ENCODE data around the gene LRRC4B.

LRRC4B gene

DNA sequence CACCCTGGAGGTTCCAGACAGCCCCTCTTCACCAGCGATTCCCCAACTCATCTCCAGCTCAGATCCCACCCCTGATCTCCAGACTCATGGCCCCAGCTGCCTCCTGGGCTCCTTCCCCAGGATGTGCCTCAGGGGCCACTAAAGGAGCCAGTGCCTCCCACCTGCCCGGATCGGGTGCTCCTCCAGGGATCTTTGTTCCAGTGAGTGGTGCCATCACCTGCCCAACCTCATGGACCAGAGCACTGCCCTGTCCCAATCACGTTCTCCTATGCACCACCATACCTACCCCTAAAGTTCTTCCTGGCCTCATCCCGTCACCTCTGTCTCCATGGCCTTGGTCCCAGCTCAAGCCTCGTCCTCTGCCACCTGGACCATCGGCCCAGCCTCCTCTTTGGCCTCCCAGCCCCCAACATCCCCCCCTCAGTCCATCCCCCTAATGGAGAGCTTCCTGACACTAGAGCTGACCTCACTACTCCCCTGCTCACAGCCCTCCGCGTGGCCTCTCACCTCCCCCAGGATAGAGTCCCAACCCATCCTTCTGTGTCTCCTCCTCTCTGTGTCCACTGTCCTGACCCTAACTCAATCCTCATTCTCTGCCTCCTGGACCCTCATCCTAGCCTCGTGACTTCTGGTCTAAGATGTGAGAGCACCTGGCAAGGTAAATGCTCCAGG is 82.8 kb downstream of the LRRC4B start:
- no peak for DNase-seq (ENCODE audit: low read depth in 1 of 2, low spot score in 1 of 2)
- no peak for TF ChIP-seq JUND (IDR thresholded peaks at IDR 0.05; ENCODE audit: low read depth)
- in situ Hi-C loops (cut with HindIII; ENCODE audit: low pct_unique_long_range_greater_than_20kb, low sequenced_read_pairs), result no loop called here

DNA sequence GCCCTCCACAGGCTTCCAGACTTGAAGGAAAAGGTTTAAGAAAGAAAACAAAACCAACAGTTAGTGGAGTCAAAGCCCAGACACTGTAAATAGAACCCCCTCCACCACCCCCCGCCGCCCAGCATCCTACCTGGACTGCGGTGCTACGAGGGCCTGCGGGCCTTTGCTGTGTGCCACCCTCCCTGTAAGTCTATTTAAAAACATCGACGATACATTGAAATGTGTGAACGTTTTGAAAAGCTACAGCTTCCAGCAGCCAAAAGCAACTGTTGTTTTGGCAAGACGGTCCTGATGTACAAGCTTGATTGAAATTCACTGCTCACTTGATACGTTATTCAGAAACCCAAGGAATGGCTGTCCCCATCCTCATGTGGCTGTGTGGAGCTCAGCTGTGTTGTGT is 85.3 kb downstream of the LRRC4B start:
- no peak for DNase-seq (ENCODE audit: low read depth in 1 of 2, low spot score in 1 of 2)
- TF ChIP-seq JUND (IDR thresholded peaks at IDR 0.05; ENCODE audit: low read depth), result no peak
- in situ Hi-C loops (cut with HindIII; ENCODE audit: low pct_unique_long_range_greater_than_20kb, low sequenced_read_pairs), result no loop called here

DNA sequence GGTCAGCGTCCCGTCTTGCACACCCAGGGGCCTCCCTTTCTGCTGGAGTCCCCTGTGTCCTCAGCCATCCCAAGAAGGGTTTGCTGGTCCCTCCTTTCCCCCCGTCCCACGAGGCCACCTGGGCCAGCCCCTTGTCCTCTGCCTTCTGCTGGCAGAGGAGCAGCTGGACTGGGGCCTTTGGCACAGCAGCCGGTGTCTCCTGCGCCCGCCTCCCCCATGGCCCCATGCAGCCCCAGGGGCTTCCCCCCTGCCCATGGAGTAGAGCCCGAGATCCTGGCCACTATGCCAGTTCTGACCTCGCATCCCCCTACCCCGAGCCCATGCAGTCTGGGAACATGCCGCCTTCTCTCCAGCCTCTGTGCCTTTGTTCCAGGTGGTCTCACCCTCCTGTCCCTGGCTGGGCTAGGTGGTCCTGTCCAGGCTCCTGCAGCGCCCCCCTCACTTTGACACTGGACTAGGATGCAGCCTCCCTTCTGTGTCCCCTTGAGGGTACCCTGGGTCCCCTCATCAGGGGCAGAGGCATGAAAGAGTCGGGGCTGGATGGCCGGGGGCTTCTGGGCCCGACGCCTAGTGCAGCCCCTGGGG is 85.9 kb downstream of the LRRC4B start:
- no peak for DNase-seq (ENCODE audit: low read depth in 1 of 2, low spot score in 1 of 2)
- in situ Hi-C loops (cut with HindIII; ENCODE audit: low pct_unique_long_range_greater_than_20kb, low sequenced_read_pairs), result no loop called here
- no peak for TF ChIP-seq JUND (IDR thresholded peaks at IDR 0.05; ENCODE audit: low read depth)

DNA sequence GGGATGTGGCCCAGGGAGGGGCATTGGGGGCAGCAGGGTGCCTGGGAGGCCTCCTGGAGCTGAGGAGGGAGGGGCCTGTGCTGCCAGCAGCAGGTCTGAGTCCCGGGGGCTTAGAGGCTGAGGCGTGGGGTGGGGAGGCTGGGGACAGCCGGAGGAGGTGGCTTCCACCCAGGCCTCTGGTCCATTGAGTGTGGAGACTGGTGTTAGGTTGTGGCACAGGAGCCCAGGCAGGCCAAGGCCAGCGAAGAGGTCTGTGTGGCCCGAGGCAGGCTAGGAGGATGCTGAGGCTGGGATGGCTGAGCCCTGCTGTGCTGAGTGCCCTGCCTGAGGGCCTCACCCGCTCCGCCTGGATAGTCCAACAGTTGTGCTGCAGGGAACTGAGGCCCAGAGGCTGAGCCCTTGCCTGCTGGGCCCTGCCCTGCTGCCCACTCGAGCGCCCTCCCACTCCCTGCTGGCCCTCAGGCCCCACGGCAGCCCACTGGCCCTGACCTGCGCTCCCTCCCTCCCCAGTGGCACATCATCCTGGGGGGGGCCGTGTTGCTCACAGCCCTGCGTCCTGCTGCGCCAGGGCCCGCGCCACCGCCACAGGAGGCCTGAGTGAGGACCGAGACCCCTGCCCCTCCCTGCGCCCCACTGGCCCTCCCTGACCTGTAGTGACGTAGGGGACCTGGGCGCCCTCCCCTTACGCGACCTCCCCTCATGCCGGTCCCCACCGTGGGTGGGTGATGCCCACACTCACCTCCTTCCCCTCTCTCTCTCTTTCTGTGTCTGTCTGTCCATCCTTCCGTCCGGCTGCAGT is 86.7 kb downstream of the LRRC4B start:
- no peak for DNase-seq (ENCODE audit: low read depth in 1 of 2, low spot score in 1 of 2)
- in situ Hi-C loops (cut with HindIII; ENCODE audit: low pct_unique_long_range_greater_than_20kb, low sequenced_read_pairs), result no loop called here
- no peak for TF ChIP-seq JUND (IDR thresholded peaks at IDR 0.05; ENCODE audit: low read depth)

DNA sequence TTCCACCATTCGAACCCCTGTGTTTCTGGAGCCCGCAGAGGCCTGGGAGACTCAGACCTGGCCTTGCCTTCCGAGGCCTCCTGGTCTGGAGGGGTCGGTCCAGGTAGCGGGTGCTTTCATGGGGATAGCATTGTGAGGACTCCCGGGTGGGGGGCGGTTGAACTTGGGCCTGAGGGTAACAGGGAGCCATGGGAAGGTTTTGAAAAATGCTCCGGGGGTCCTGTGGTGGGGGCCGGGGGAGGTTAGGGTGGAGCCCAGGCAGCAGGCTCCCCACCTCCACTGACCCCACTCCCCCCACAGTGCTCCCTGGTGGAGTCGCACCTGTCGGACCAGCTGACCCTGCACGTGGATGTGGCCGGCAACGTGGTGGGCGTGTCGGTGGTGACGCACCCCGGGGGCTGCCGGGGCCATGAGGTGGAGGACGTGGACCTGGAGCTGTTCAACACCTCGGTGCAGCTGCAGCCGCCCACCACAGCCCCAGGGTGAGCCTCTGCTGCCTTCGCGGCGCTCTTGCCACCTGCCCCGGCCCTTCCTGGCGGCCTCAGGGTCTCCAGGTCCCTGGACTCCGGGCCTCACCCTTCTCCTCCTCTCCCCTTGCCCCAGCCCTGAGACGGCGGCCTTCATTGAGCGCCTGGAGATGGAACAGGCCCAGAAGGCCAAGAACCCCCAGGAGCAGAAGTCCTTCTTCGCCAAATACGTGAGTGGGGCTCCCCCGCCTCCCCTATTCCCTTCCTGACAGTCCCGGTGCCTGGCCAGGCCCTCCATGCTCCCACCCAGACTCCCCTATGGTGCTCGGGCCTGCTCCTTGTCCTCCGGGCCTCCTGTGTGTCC is 87.7 kb downstream of the LRRC4B start:
- TF ChIP-seq JUND (IDR thresholded peaks at IDR 0.05; ENCODE audit: low read depth), result no peak
- no peak for DNase-seq (ENCODE audit: low read depth in 1 of 2, low spot score in 1 of 2)
- in situ Hi-C loops (cut with HindIII; ENCODE audit: low pct_unique_long_range_greater_than_20kb, low sequenced_read_pairs), result no loop called here

DNA sequence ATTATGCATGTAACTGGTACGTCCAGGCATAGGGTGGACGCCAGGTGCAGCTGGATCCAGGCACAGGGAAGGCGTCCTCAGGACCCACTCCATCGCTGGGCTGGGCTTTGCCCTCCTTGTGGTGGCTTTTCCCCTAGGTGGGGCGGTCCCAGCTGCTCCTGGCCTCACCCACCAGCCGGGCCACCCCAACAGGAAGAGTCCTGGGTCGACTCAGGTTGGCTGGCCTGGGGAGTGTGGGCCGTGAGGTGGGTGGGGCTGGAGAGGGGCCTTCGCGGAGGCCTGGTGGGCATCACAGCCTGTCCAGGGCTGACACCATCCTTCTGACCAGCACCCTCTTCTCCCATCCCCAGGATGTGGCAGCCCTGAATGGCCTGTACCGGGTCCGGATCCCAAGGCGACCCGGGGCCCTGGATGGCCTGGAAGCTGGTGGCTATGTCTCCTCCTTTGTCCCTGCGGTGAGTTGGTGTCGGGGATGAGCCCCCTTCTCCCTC is 88.4 kb downstream of the LRRC4B start:
- DNase-seq (ENCODE audit: low read depth in 1 of 2, low spot score in 1 of 2), result no peak
- no peak for TF ChIP-seq JUND (IDR thresholded peaks at IDR 0.05; ENCODE audit: low read depth)
- in situ Hi-C loops (cut with HindIII; ENCODE audit: low pct_unique_long_range_greater_than_20kb, low sequenced_read_pairs), result no loop called here

DNA sequence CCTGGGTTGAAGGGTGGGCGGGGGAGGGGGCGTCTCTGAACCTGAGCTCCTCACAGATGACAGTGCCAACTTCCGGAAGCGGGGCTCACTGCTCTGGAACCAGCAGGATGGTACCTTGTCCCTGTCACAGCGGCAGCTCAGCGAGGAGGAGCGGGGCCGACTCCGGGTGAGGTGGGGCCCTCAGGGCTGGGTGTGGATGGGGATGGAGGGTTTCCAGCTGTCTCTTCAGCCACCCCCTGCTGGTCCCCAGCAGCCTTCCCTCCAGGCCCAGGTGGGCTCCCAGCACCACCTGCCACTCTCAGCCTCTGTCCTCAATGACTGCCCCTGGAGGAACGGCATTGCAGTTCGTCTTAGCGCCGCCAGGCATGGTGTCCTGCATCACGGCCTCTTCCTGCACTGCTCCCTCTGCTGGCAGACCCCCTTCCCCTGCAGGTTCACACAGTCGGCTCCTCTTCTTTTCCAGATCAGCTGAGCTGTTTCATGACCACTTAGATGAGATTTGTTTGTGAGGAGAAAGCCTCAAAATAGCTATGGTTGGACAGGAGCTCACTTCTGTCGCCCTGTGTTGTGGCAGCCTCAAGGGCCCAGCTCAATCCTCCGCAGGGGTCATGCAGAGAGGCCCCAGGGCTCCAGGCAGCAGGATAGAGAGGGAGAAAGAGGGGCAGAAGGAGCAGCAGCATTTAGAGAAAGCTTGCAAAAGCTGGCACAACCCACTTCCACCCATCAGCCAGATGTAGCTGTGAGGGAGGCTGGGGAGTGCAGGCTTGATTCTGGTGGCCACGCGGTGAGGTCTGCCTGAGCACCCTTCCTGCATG is 89.1 kb downstream of the LRRC4B start:
- TF ChIP-seq JUND (IDR thresholded peaks at IDR 0.05; ENCODE audit: low read depth), result no peak
- in situ Hi-C loops (cut with HindIII; ENCODE audit: low pct_unique_long_range_greater_than_20kb, low sequenced_read_pairs), result no loop called here
- peak in 1 of 2 experiments; percentile 43 for DNase-seq (ENCODE audit: low read depth in 1 of 2, low spot score in 1 of 2)

DNA sequence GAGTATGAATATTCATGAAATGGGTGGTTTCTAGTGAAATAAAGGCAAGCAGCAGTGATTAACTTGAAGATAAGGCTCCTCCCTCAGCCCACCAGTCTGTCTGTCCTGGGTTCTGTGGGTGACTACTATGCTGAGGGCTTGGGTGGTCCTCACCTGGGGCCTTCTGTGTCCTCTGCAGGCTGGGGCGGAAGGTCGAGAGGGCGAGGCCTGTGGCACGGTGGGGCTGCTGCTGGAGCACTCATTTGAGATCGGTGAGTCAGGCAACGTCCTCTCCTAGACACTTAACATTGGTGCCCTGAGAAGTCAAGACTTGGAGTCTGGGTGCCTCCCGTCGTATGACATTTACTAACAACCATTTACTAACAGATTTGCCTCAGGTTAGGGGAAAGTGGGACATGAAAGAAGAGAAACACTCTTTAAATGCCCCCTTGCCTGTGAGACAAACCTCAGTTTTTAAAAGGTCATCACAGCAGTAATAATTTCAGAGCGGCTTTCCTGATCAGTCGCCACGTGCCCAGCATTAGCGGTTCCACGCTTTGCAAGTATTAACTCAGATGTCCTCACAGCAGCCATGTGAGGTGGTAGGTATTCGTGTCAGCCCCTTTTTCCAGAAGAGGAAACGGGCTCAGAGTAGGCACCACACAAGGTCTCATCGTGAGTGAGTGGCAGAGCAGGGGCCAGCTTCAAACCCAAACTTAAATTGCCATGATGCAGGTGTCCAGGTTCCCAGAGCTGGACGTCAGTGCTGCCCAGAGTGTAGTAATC is 90.3 kb downstream of the LRRC4B start:
- in situ Hi-C loops (cut with HindIII; ENCODE audit: low pct_unique_long_range_greater_than_20kb, low sequenced_read_pairs), result no loop called here
- DNase-seq (ENCODE audit: low read depth in 1 of 2, low spot score in 1 of 2), result no peak
- no peak for TF ChIP-seq JUND (IDR thresholded peaks at IDR 0.05; ENCODE audit: low read depth)

DNA sequence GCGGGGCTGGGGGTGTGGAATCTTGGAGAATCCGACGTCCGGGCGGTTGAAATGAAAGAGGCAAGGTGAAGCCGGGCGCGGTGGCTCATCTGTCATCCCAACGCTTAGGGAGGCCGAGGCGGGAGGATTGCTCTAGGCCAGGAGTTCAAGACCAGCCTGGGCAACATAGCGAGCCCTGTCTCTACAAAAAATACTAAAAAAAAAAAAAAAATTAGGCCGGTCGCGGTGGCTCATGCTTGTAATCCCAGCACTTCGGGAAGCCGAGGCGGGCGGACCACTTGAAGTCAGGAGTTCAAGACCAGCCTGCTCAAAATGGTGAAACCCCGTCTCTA is 91.4 kb downstream of the LRRC4B start:
- in situ Hi-C loops (cut with HindIII; ENCODE audit: low pct_unique_long_range_greater_than_20kb, low sequenced_read_pairs), result no loop called here
- DNase-seq (ENCODE audit: low read depth in 1 of 2, low spot score in 1 of 2), result no peak

DNA sequence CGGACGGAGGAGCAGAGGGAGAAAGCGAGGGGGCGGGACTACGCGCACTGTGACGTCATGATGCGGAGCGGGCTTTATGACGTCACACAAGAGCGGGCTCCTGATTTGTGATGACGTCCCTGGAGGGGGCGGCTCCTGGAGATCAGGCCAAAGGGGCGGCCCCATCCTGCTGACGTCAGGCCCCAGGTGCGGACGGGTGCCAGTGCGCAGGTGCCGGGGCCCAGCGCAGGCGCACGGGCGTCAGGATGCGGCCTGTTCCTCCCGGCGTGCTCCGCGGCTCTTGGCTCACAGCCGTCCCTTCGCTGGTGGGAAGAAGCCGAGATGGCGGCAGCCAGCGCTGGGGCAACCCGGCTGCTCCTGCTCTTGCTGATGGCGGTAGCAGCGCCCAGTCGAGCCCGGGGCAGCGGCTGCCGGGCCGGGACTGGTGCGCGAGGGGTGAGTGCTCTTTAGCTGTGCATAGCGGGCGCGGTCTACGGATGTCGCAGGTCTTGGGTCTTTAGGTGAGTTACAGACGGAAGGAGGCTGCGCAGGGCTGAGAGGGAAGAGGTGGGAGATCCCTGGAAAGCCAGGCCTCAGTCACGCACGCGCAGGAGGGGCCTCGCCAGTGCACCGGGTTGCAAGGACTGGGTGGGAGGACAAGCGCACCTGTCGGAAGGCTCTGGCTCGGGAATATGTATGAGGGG is 91.9 kb downstream of the LRRC4B start, which contains the start of the genes EMC10 and GARIN5A:
TSS of gene EMC10 (plus strand) at position 284 of the 683 bp plus-strand sequence. CDS start at position 322, 38 bp downstream.
TSS of gene GARIN5A (minus strand) at position 625 of the 683 bp plus-strand sequence. CDS start at position 165, 460 bp downstream.
- no peak for TF ChIP-seq JUND (IDR thresholded peaks at IDR 0.05; ENCODE audit: low read depth)
- peak; percentile 96 for DNase-seq (ENCODE audit: low read depth in 1 of 2, low spot score in 1 of 2)
- in situ Hi-C loops (cut with HindIII; ENCODE audit: low pct_unique_long_range_greater_than_20kb, low sequenced_read_pairs), result no loop called here

More for the DNA sequence above, 91.4 kb downstream of the LRRC4B start:
- TF ChIP-seq JUND (IDR thresholded peaks at IDR 0.05; ENCODE audit: low read depth), result no peak
